Stimulated activated CD8-positive, alpha-beta memory T cell treated with anti-CD3 and anti-CD28 coated beads, Interleukin-4, amount 100 ng/mL, for 48 hours (primary cell): ENCODE measurements around the gene TRIL.

Source experiments
- DNase-seq: peaks from one replicate; pipeline ENCODE4 v3.0.0-alpha.2; 2020

The TRIL gene

GRCh38 chr7:28983396-28984190, 25.5 kb upstream of the TRIL start:
- no peak for DNase-seq

GRCh38 chr7:28981161-28981465, 23.0 kb upstream of the TRIL start:
- DNase-seq: no peak

- no peak for DNase-seq
These were observed 22.5 kb upstream of the TRIL start for GRCh38 chr7:28980451-28981160.

GRCh38 chr7:28979776-28980175, 21.6 kb upstream of the TRIL start:
- no peak for DNase-seq

GRCh38 chr7:28977881-28978280, 19.8 kb upstream of the TRIL start:
- DNase-seq: no peak

- DNase-seq: no peak
These were observed 17.9 kb upstream of the TRIL start for GRCh38 chr7:28976022-28976421.

- DNase-seq: no peak
These were observed 15.5 kb upstream of the TRIL start for GRCh38 chr7:28973591-28973990.

- no peak for DNase-seq
These were observed 5.9 kb upstream of the TRIL start for GRCh38 chr7:28964056-28964455.

- DNase-seq: no peak
These were observed 3.8 kb upstream of the TRIL start for GRCh38 chr7:28961972-28962371.

GRCh38 chr7:28960071-28960840, 2.1 kb upstream of the TRIL start:
- no peak for DNase-seq

GRCh38 chr7:28958980-28959347, 834 bp upstream of the TRIL start:
- no peak for DNase-seq

GRCh38 chr7:28957751-28958234, 337 bp downstream of the TRIL start:
- DNase-seq: no peak

- DNase-seq: no peak
These were observed 923 bp downstream of the TRIL start for GRCh38 chr7:28957064-28957750.

- DNase-seq: peak; percentile 40
These were observed 1.5 kb downstream of the TRIL start for GRCh38 chr7:28956608-28957063.

- peak; percentile 53 for DNase-seq
These were observed 2.2 kb downstream of the TRIL start for GRCh38 chr7:28955718-28956607.

GRCh38 chr7:28955356-28955717, 2.8 kb downstream of the TRIL start:
- DNase-seq: no peak

- DNase-seq: no peak
These were observed 3.2 kb downstream of the TRIL start for GRCh38 chr7:28954946-28955345.

- no peak for DNase-seq
These were observed 3.7 kb downstream of the TRIL start for GRCh38 chr7:28954471-28954870.

GRCh38 chr7:28953633-28954032, 4.5 kb downstream of the TRIL start:
- no peak for DNase-seq

- no peak for DNase-seq
These were observed 16.0 kb downstream of the TRIL start for GRCh38 chr7:28942168-28942567.

GRCh38 chr7:28941633-28942032, 16.5 kb downstream of the TRIL start:
- no peak for DNase-seq

GRCh38 chr7:28940741-28941384, 17.3 kb downstream of the TRIL start:
- no peak for DNase-seq
